T-helper 1 cell treated with Interleukin-12 subunit alpha and Interleukin-12 subunit beta and Interleukin-4 antibody, amounts not matched to agents 30 μg/mL and 1 μg/mL, for 36 hours (primary cell): Measurements from ENCODE around the gene PMF1.
A peak's percentile ranks its signal among the peaks of the same experiment; 100 is the strongest.
"Not testable (repeated sequence)": the region's sequence is repeated elsewhere in the genome, so short reads cannot be mapped to it uniquely, and the experiment has no call there.

Source experiments
- H3K27ac Mint-ChIP-seq: one replicate; pipeline ENCODE4 v1.8.0; 2021; ENCODE audit warnings: mild to moderate bottlenecking, mixed read lengths
- H3K27me3 Mint-ChIP-seq: one replicate; pipeline ENCODE4 v1.8.0; 2021; ENCODE audit warnings: low read depth, mixed read lengths
- H3K36me3 Mint-ChIP-seq: one replicate; pipeline ENCODE4 v1.8.0; 2021; ENCODE audit warnings: low read depth, mixed read lengths
- H3K4me1 Mint-ChIP-seq: one replicate; pipeline ENCODE4 v1.8.0; 2021; ENCODE audit warnings: low read depth, mixed read lengths
- H3K4me3 Mint-ChIP-seq: one replicate; pipeline ENCODE4 v1.8.0; 2021; ENCODE audit warnings: mild to moderate bottlenecking, moderate library complexity, mixed read lengths
- H3K9me3 Mint-ChIP-seq: one replicate; pipeline ENCODE4 v1.8.0; 2021; ENCODE audit warnings: mixed read lengths

The PMF1 gene

GRCh38 chr1:156190265-156190664 lies 22.5 kb upstream of the PMF1 start:
- H3K4me1 Mint-ChIP-seq = peaks cover 19% of the 10 kb centered on the region
- H3K9me3 Mint-ChIP-seq = peaks cover 14% of the 10 kb centered on the region
- not testable (repeated sequence) for H3K27ac Mint-ChIP-seq, H3K27me3 Mint-ChIP-seq, H3K36me3 Mint-ChIP-seq, H3K4me3 Mint-ChIP-seq

GRCh38 chr1:156191292-156191964 lies 21.4 kb upstream of the PMF1 start:
- Mint-ChIP-seq H3K36me3 (peaks cover 18% of the 10 kb centered on the region), H3K4me3 (peak overlapping the region; percentile 7), H3K27ac (no peak overlapping the region), H3K9me3 (peaks cover 11% of the 10 kb centered on the region), H3K27me3 (no peaks in the 10 kb centered on the region), H3K4me1 (peaks cover 28% of the 10 kb centered on the region)

GRCh38 chr1:156193208-156193487 lies 19.7 kb upstream of the PMF1 start:
- Mint-ChIP-seq H3K36me3 (peaks cover 25% of the 10 kb centered on the region), H3K9me3 (peaks cover 3% of the 10 kb centered on the region), H3K4me3 (peak overlapping the region; percentile 98), H3K27ac (peak overlapping the region; percentile 96), H3K4me1 (peaks cover 44% of the 10 kb centered on the region), H3K27me3 (no peaks in the 10 kb centered on the region)

GRCh38 chr1:156193488-156194299 lies 19.1 kb upstream of the PMF1 start, which contains the start of gene SLC25A44:
Gene SLC25A44, plus strand, starts transcription at chr1:156194104. Its CDS starts 5,744 bp downstream, at chr1:156199848.
- H3K27me3 Mint-ChIP-seq = no peaks in the 10 kb centered on the region
- peaks cover 28% of the 10 kb centered on the region for H3K36me3 Mint-ChIP-seq
- H3K4me1 Mint-ChIP-seq = peaks cover 49% of the 10 kb centered on the region
- H3K27ac Mint-ChIP-seq = peak within 1 kb of the TSS; percentile 96
- peaks cover 3% of the 10 kb centered on the region for H3K9me3 Mint-ChIP-seq
- H3K4me3 Mint-ChIP-seq = peak within 1 kb of the TSS; percentile 98

GRCh38 chr1:156194300-156194652 lies 18.5 kb upstream of the PMF1 start:
- Mint-ChIP-seq H3K9me3 (no peaks in the 10 kb centered on the region), H3K27ac (peak overlapping the region; percentile 96), H3K27me3 (no peaks in the 10 kb centered on the region), H3K4me3 (peak overlapping the region; percentile 98), H3K4me1 (peaks cover 55% of the 10 kb centered on the region), H3K36me3 (peaks cover 33% of the 10 kb centered on the region)

- no peaks in the 10 kb centered on the region for H3K9me3 Mint-ChIP-seq
- H3K4me1 Mint-ChIP-seq = peaks cover 67% of the 10 kb centered on the region
- peaks cover 47% of the 10 kb centered on the region for H3K36me3 Mint-ChIP-seq
- H3K4me3 Mint-ChIP-seq = peak overlapping the region; percentile 98
- peak overlapping the region; percentile 60 for H3K27ac Mint-ChIP-seq
- H3K27me3 Mint-ChIP-seq = no peaks in the 10 kb centered on the region
Measured at GRCh38 chr1:156195853-156196252, 17.0 kb upstream of the PMF1 start.

GRCh38 chr1:156196445-156196844 lies 16.4 kb upstream of the PMF1 start:
- peaks cover 67% of the 10 kb centered on the region for H3K4me1 Mint-ChIP-seq
- peak overlapping the region; percentile 31 for H3K27ac Mint-ChIP-seq
- peaks cover 47% of the 10 kb centered on the region for H3K36me3 Mint-ChIP-seq
- no peaks in the 10 kb centered on the region for H3K9me3 Mint-ChIP-seq
- peak overlapping the region; percentile 5 for H3K4me3 Mint-ChIP-seq
- no peaks in the 10 kb centered on the region for H3K27me3 Mint-ChIP-seq

GRCh38 chr1:156198831-156199349 lies 13.9 kb upstream of the PMF1 start:
- Mint-ChIP-seq H3K27me3 (no peaks in the 10 kb centered on the region), H3K27ac (peak overlapping the region; percentile 91), H3K4me3 (peak overlapping the region; percentile 73), H3K9me3 (no peaks in the 10 kb centered on the region), H3K4me1 (peaks cover 54% of the 10 kb centered on the region), H3K36me3 (peaks cover 44% of the 10 kb centered on the region)

GRCh38 chr1:156200044-156200443 lies 12.8 kb upstream of the PMF1 start:
- Mint-ChIP-seq H3K36me3 (peaks cover 38% of the 10 kb centered on the region), H3K27ac (peak overlapping the region; percentile 91), H3K27me3 (no peaks in the 10 kb centered on the region), H3K9me3 (no peaks in the 10 kb centered on the region), H3K4me3 (peak overlapping the region; percentile 73), H3K4me1 (peaks cover 50% of the 10 kb centered on the region)

- H3K27ac Mint-ChIP-seq = no peak overlapping the region
- no peaks in the 10 kb centered on the region for H3K9me3 Mint-ChIP-seq
- H3K4me1 Mint-ChIP-seq = peaks cover 31% of the 10 kb centered on the region
- H3K27me3 Mint-ChIP-seq = no peaks in the 10 kb centered on the region
- no peak overlapping the region for H3K4me3 Mint-ChIP-seq
- H3K36me3 Mint-ChIP-seq = peaks cover 33% of the 10 kb centered on the region
Measured at GRCh38 chr1:156203331-156203730, 9.5 kb upstream of the PMF1 start.

- no peaks in the 10 kb centered on the region for H3K27me3 Mint-ChIP-seq
- H3K27ac Mint-ChIP-seq = no peak overlapping the region
- H3K36me3 Mint-ChIP-seq = peaks cover 28% of the 10 kb centered on the region
- peaks cover 17% of the 10 kb centered on the region for H3K4me1 Mint-ChIP-seq
- no peak overlapping the region for H3K4me3 Mint-ChIP-seq
- no peaks in the 10 kb centered on the region for H3K9me3 Mint-ChIP-seq
Measured at GRCh38 chr1:156204686-156205085, 8.1 kb upstream of the PMF1 start.

- H3K36me3 Mint-ChIP-seq = peaks cover 39% of the 10 kb centered on the region
- H3K27ac Mint-ChIP-seq = peak overlapping the region; percentile 95
- peaks cover 31% of the 10 kb centered on the region for H3K4me1 Mint-ChIP-seq
- H3K9me3 Mint-ChIP-seq = no peaks in the 10 kb centered on the region
- no peaks in the 10 kb centered on the region for H3K27me3 Mint-ChIP-seq
- peak overlapping the region; percentile 28 for H3K4me3 Mint-ChIP-seq
Measured at GRCh38 chr1:156211243-156211642, 1.6 kb upstream of the PMF1 start.

- H3K9me3 Mint-ChIP-seq = no peaks in the 10 kb centered on the region
- peaks cover 39% of the 10 kb centered on the region for H3K36me3 Mint-ChIP-seq
- H3K4me1 Mint-ChIP-seq = peaks cover 31% of the 10 kb centered on the region
- no peaks in the 10 kb centered on the region for H3K27me3 Mint-ChIP-seq
- peak overlapping the region; percentile 95 for H3K27ac Mint-ChIP-seq
- peak overlapping the region; percentile 89 for H3K4me3 Mint-ChIP-seq
Measured at GRCh38 chr1:156212130-156212529, 677 bp upstream of the PMF1 start.

- H3K36me3 Mint-ChIP-seq = peaks cover 37% of the 10 kb centered on the region
- no peaks in the 10 kb centered on the region for H3K27me3 Mint-ChIP-seq
- H3K4me3 Mint-ChIP-seq = peak overlapping the region; percentile 89
- H3K4me1 Mint-ChIP-seq = peaks cover 40% of the 10 kb centered on the region
- H3K9me3 Mint-ChIP-seq = no peaks in the 10 kb centered on the region
- peak overlapping the region; percentile 95 for H3K27ac Mint-ChIP-seq
Measured at GRCh38 chr1:156213644-156213966, 798 bp downstream of the PMF1 start.
